ENCODE data around the gene CDH23.

The CDH23 gene

DNA sequence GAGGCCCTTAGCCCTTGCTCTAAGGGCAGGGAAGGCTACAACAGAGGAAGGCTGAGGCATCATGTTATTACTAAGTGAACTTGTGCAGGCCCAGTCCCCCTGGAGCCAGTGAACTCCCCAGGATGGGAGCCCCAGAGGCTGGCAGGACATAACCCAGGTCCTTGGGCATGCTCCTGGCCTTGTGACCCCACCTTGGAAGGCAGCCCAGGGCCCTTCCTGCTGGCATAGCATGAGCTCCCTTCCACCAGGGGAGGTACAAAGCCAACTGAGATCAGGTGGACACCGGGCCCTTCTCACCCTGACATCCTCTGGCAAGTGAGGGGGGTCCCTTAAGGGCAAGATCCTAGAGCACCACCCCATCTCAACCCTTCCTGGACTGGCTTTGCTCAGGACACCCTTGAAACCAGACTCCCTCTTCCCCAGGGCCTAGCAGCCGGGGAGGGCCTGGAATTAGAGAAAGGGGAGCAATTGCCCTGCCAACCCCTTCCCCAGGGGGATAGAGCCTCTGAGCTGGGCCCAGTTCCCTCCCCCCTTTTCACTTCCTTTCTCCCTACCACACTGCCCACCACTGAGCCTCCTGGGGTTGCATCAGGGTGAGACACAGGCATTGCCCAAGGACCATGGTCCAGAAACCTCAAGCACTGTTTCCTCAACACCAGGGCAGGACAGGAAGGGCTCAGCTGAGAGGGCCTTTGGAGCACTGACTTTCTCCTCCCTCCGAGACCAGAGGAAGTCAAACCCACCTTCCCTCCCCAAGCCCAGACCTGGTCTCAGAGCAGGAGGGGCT is 378.4 kb downstream of the CDH23 start:
- H3K27me3 ChIP-seq (ENCODE audit: insufficient read depth, low read depth) = peaks cover 28% of the 10 kb centered on the region
- H3K27ac ChIP-seq = no peak overlapping the region
- no peak overlapping the region for H2AFZ ChIP-seq (ENCODE audit: low read depth)
- H3K4me1 ChIP-seq (ENCODE audit: low read depth, poor library complexity, severe bottlenecking) = no peaks in the 10 kb centered on the region
- no peaks in the 10 kb centered on the region for H3K36me3 ChIP-seq (ENCODE audit: insufficient read depth)
- H4K20me1 ChIP-seq (ENCODE audit: insufficient read depth) = no peaks in the 10 kb centered on the region
- TF ChIP-seq, protein P1, sequence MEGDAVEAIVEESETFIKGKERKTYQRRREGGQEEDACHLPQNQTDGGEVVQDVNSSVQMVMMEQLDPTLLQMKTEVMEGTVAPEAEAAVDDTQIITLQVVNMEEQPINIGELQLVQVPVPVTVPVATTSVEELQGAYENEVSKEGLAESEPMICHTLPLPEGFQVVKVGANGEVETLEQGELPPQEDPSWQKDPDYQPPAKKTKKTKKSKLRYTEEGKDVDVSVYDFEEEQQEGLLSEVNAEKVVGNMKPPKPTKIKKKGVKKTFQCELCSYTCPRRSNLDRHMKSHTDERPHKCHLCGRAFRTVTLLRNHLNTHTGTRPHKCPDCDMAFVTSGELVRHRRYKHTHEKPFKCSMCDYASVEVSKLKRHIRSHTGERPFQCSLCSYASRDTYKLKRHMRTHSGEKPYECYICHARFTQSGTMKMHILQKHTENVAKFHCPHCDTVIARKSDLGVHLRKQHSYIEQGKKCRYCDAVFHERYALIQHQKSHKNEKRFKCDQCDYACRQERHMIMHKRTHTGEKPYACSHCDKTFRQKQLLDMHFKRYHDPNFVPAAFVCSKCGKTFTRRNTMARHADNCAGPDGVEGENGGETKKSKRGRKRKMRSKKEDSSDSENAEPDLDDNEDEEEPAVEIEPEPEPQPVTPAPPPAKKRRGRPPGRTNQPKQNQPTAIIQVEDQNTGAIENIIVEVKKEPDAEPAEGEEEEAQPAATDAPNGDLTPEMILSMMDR (conservative IDR thresholded peaks at IDR 0.05; ENCODE audit: low read depth, low read length) = no peak
- no peak overlapping the region for H3K4me2 ChIP-seq
- no peak overlapping the region for H3K9ac ChIP-seq
- no peaks in the 10 kb centered on the region for H3K79me2 ChIP-seq (ENCODE audit: insufficient read depth, low read depth)
- no peak overlapping the region for H3K4me3 ChIP-seq (IDR thresholded peaks at IDR 0.05; ENCODE audit: insufficient read depth, low read depth, low read length)

DNA sequence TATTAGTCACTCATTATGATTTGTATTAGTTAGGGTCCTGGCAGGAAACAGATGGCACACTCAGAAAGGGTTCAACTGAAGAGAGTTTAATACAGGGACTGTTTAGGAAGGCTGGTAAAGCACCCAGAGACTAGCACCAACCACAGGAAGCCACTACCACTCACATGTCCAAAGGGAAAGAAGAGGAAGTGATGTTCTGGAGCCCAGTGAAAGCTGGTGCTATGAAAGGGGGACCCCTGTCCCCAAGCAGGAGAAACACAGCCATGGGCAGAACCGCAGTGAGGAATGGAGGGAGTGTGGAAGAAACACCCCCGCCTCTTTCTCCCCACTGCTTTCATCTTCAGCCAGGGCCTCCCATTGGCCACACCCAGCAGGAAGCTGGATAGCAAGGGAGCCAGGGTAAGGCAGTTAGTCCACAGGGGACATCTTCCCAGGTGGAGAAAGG is 379.8 kb downstream of the CDH23 start:
- no peaks in the 10 kb centered on the region for H3K4me1 ChIP-seq (ENCODE audit: low read depth, poor library complexity, severe bottlenecking)
- no peaks in the 10 kb centered on the region for H4K20me1 ChIP-seq (ENCODE audit: insufficient read depth)
- H3K9ac ChIP-seq = no peak overlapping the region
- H3K79me2 ChIP-seq (ENCODE audit: insufficient read depth, low read depth) = no peaks in the 10 kb centered on the region
- H3K4me2 ChIP-seq = no peak overlapping the region
- H3K4me3 ChIP-seq (IDR thresholded peaks at IDR 0.05; ENCODE audit: insufficient read depth, low read depth, low read length) = no peak overlapping the region
- no peaks in the 10 kb centered on the region for H3K36me3 ChIP-seq (ENCODE audit: insufficient read depth)
- no peak overlapping the region for H2AFZ ChIP-seq (ENCODE audit: low read depth)
- TF ChIP-seq, protein P1 (conservative IDR thresholded peaks at IDR 0.05; ENCODE audit: low read depth, low read length) = no peak
- H3K27ac ChIP-seq = no peak overlapping the region
- H3K27me3 ChIP-seq (ENCODE audit: insufficient read depth, low read depth) = peaks cover 38% of the 10 kb centered on the region

DNA sequence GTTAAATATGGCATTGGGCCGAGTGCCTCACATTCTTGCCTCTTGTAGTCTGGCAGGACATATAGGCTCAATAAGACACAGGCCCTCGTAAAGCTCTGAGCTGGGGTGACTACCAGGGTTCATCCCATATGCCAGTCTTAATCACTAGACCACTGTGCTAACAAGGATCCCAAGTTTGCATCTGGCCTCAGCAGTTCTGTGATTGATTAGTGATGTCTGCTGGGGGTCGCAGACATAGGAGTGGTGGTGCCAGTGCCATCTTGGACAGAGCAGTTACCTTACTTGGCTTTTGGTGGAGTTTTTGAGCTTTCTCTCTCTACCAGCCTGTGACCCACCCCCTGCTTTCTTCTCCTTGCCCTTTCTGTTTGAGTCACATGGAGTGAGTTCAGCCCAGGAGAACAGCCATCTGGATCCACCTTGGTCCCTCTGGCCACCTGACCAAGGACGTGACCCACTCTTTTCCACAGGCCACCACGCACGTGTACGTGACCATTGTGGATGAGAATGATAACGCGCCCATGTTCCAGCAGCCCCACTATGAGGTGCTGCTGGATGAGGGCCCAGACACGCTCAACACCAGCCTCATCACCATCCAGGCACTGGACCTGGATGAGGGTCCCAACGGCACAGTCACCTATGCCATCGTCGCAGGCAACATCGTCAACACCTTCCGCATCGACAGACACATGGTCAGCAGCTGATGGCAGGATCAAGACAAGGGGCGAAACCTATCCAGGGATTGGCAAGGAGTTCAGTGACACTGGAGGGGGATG is 380.7 kb downstream of the CDH23 start:
- H3K4me2 ChIP-seq = no peak overlapping the region
- no peak overlapping the region for H3K9ac ChIP-seq
- H3K27ac ChIP-seq = no peak overlapping the region
- no peak overlapping the region for H2AFZ ChIP-seq (ENCODE audit: low read depth)
- no peaks in the 10 kb centered on the region for H3K4me1 ChIP-seq (ENCODE audit: low read depth, poor library complexity, severe bottlenecking)
- H3K4me3 ChIP-seq (IDR thresholded peaks at IDR 0.05; ENCODE audit: insufficient read depth, low read depth, low read length) = no peak overlapping the region
- peaks cover 43% of the 10 kb centered on the region for H3K27me3 ChIP-seq (ENCODE audit: insufficient read depth, low read depth)
- H3K36me3 ChIP-seq (ENCODE audit: insufficient read depth) = no peaks in the 10 kb centered on the region
- no peaks in the 10 kb centered on the region for H3K79me2 ChIP-seq (ENCODE audit: insufficient read depth, low read depth)
- TF ChIP-seq, protein P1 (conservative IDR thresholded peaks at IDR 0.05; ENCODE audit: low read depth, low read length) = no peak
- no peaks in the 10 kb centered on the region for H4K20me1 ChIP-seq (ENCODE audit: insufficient read depth)

- H3K27ac ChIP-seq = no peak overlapping the region
- H4K20me1 ChIP-seq (ENCODE audit: insufficient read depth) = no peaks in the 10 kb centered on the region
- no peak overlapping the region for H3K4me3 ChIP-seq (IDR thresholded peaks at IDR 0.05; ENCODE audit: insufficient read depth, low read depth, low read length)
- peaks cover 45% of the 10 kb centered on the region for H3K27me3 ChIP-seq (ENCODE audit: insufficient read depth, low read depth)
- H3K4me1 ChIP-seq (ENCODE audit: low read depth, poor library complexity, severe bottlenecking) = no peaks in the 10 kb centered on the region
- no peak overlapping the region for H2AFZ ChIP-seq (ENCODE audit: low read depth)
- H3K36me3 ChIP-seq (ENCODE audit: insufficient read depth) = no peaks in the 10 kb centered on the region
- H3K79me2 ChIP-seq (ENCODE audit: insufficient read depth, low read depth) = no peaks in the 10 kb centered on the region
- TF ChIP-seq, protein P1 (conservative IDR thresholded peaks at IDR 0.05; ENCODE audit: low read depth, low read length) = no peak
- H3K4me2 ChIP-seq = no peak overlapping the region
- H3K9ac ChIP-seq = no peak overlapping the region
Observed at GRCh38 chr10:71778071-71778825, 381.5 kb downstream of the CDH23 start.
